ENCODE measurements around the gene DNMT1.

Gene DNMT1

GRCh38 chr19:10083911-10084310 is 110.8 kb downstream of the DNMT1 start:
- TF ChIP-seq SIN3A (IDR thresholded peaks at IDR 0.05; ENCODE audit: borderline replicate concordance, insufficient read depth, low read length) = no peak
- no peak for TF ChIP-seq FOXP2 (optimal IDR thresholded peaks at IDR 0.05; ENCODE audit: borderline replicate concordance, extremely low read depth, extremely low read length, insufficient read depth)
- no peak for TF ChIP-seq TAF1 (IDR thresholded peaks at IDR 0.05; ENCODE audit: borderline replicate concordance, insufficient read depth, low read length)
- TF ChIP-seq REST (IDR thresholded peaks at IDR 0.05; ENCODE audit: insufficient read depth in 1 of 2, low read depth in 2 of 2, low read length in 2 of 2) = no peak
- TF ChIP-seq POLR2AphosphoS5 (IDR thresholded peaks at IDR 0.05; ENCODE audit: low read depth, low read length) = no peak

Measured in PFSK-1 (cell line).